ENCODE data around the gene B3GAT2.

DNA sequence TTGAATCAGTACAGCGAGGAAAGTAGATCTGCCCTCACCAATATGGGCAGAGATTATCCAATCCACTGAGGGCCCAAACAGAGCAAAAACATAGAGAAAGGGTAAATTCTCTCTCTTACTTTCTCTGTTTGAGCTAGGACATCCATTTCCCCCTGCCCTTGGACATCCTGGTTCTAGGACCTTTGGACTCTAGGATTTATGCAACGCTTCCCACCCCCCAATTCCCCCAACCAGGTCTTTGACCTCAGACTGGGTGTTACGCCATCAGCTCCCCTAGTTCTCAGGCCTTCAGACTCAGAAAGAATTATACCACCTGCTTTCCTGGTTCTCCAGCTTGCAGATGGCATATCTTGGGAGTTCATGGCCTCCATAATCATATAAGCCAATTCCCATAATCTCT, 10.2 kb upstream of the B3GAT2 start:
- TF ChIP-seq, protein P1, sequence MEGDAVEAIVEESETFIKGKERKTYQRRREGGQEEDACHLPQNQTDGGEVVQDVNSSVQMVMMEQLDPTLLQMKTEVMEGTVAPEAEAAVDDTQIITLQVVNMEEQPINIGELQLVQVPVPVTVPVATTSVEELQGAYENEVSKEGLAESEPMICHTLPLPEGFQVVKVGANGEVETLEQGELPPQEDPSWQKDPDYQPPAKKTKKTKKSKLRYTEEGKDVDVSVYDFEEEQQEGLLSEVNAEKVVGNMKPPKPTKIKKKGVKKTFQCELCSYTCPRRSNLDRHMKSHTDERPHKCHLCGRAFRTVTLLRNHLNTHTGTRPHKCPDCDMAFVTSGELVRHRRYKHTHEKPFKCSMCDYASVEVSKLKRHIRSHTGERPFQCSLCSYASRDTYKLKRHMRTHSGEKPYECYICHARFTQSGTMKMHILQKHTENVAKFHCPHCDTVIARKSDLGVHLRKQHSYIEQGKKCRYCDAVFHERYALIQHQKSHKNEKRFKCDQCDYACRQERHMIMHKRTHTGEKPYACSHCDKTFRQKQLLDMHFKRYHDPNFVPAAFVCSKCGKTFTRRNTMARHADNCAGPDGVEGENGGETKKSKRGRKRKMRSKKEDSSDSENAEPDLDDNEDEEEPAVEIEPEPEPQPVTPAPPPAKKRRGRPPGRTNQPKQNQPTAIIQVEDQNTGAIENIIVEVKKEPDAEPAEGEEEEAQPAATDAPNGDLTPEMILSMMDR (IDR thresholded peaks at IDR 0.05), result no peak
- TF ChIP-seq POLR2A (IDR thresholded peaks at IDR 0.05), result no peak
